Astrocyte (in vitro differentiated cells and primary cell): ENCODE measurements around the gene RHEBL1.

Experiments
- CTCF ChIP-seq: IDR thresholded peaks from 2 replicates; pipeline ENCODE4 v1.5.1; 2011; ENCODE audit warnings: low read depth, mild to moderate bottlenecking, inconsistent platforms, low read length, moderate library complexity; ENCODE audit not compliant: insufficient read depth
- EZH2 ChIP-seq: IDR thresholded peaks from 2 replicates; pipeline ENCODE4 v1.6.1; 2012; ENCODE audit warnings: mild to moderate bottlenecking, low read length, inconsistent platforms; ENCODE audit not compliant: insufficient read depth

GRCh38 chr12:49025463-49025862 is 44.3 kb downstream of the RHEBL1 start:
- no peak for TF ChIP-seq CTCF
- TF ChIP-seq EZH2 = no peak
